Measurements from ENCODE around the gene MCCC1. TPM values are rescaled to one million over a fixed set of nuclear protein-coding genes. Genes with fewer than 3 reads are reported as not detected.

The MCCC1 gene
- total RNA-seq, 4 donors from 2014 or later: 32.2 to 44.4 (median 33.0) TPM

DNA sequence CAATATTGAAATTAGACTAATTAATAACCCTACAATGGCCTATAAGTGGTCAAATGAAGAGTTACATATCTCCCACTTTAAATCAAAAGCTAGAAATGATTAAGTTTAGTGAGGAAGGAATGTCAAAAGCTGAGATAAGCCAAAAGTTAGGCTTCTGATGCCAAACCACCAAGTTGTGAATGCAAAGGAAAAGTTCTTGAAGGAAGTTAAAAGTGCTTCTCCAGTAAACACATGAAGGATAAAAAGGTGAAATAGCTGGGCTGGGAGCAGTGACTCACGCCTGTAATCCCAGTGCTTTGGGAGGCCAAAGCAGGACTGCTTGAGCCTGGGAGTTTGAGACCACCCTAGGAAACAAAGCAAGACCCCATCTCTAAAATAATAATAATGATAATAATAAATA lies 72.0 kb downstream of the MCCC1 start:
- Histone ChIP-seq H3K36me3 (peaks cover under 1 to 89% of the 10 kb centered on the region in 2 donors), H3K27me3 (no peaks in the 10 kb centered on the region), H3K9me3 (no peaks in the 10 kb centered on the region), H3K4me1 (no peaks in the 10 kb centered on the region), H3K4me3 (no peak overlapping the region), H3K27ac (no peak overlapping the region)
- TF ChIP-seq POLR2A (IDR thresholded peaks at IDR 0.05) (no peak), EP300 (IDR thresholded peaks at IDR 0.05) (no peak)
- no peak for ATAC-seq
- WGBS, 2 donors (ENCODE audit: low coverage in 1 of 2): 83 to 100% methylated on average over 1 of the region's 1 CpG

DNA sequence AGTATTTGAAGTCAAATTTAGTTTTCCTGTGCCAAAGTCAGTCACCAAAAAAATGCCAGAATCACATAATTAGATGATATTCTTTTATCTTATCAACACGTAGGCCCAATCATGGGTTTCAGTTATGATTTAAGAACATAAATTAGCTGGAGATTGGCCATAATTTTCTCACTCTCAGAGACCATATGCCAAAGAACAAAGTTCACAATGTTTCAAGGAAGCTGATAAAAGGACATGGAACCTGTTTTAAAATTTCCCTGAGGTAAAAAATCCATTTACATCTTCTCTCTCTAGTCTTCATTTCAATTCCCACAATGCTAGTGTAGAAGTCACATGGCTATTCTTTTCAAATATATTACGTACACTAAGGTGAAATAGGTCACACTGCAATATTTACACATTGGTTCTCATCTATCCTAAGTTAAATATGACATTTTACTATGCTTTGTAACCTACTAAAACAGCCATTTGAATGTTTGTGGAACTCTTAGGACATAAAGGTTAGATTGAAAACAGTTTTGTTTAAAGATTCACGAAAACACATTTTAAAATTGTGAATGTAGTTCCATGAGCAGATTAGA lies 76.3 kb downstream of the MCCC1 start:
- Histone ChIP-seq H3K4me1 (no peaks in the 10 kb centered on the region), H3K4me3 (no peak overlapping the region), H3K27ac (no peak overlapping the region), H3K27me3 (no peaks in the 10 kb centered on the region), H3K9me3 (no peaks in the 10 kb centered on the region), H3K36me3 (peaks cover 4 to 88% of the 10 kb centered on the region in 2 donors)
- TF ChIP-seq POLR2AphosphoS5 (IDR thresholded peaks at IDR 0.05): no peak
- TF ChIP-seq, protein P1, sequence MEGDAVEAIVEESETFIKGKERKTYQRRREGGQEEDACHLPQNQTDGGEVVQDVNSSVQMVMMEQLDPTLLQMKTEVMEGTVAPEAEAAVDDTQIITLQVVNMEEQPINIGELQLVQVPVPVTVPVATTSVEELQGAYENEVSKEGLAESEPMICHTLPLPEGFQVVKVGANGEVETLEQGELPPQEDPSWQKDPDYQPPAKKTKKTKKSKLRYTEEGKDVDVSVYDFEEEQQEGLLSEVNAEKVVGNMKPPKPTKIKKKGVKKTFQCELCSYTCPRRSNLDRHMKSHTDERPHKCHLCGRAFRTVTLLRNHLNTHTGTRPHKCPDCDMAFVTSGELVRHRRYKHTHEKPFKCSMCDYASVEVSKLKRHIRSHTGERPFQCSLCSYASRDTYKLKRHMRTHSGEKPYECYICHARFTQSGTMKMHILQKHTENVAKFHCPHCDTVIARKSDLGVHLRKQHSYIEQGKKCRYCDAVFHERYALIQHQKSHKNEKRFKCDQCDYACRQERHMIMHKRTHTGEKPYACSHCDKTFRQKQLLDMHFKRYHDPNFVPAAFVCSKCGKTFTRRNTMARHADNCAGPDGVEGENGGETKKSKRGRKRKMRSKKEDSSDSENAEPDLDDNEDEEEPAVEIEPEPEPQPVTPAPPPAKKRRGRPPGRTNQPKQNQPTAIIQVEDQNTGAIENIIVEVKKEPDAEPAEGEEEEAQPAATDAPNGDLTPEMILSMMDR (IDR thresholded peaks at IDR 0.05): no peak
- no peak for TF ChIP-seq EP300 (IDR thresholded peaks at IDR 0.05)
- TF ChIP-seq POLR2A (IDR thresholded peaks at IDR 0.05): no peak
- WGBS, 2 donors (ENCODE audit: low coverage in 1 of 2): 82 to 89% methylated on average over 3 of the region's 3 CpGs
- no peak for ATAC-seq

DNA sequence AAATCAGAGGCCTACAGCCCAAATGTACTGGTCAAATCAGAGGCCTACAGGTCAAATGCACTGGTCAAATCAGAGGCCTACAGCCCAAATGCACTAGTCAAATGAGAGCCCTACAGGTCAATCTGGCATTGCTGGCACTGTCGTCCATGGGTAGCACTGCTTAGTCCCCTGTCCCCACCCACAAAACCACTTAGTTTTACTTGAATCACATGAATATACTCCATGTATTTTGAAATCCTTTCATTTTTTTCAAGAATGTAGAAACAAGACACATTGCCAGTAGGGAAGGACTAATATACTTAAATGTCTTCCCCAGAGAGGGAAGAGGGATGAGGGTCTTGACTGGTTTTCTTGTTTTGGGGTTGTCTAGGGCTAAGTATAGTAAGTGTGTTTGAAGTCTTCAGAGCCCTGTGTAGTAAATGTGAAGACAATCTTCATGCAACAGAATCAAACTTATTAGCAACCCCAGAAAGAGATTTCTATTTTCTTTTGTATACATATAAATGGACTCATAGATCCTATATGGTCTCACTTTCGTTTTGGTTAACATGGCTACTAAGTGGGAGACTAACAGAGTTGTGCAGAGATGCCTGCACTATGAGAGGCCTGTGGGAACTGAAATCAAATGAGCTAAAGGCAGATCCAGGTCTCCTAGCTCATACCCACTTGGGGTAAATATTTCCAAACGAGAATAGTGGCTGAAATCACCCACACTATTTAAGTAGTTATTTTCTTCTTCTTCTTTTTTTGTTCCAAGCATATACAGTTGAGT lies 80.7 kb downstream of the MCCC1 start:
- Histone ChIP-seq H3K36me3 (peaks cover 4 to 87% of the 10 kb centered on the region in 2 donors), H3K4me1 (no peaks in the 10 kb centered on the region), H3K9me3 (no peaks in the 10 kb centered on the region), H3K27ac (no peak overlapping the region), H3K27me3 (no peaks in the 10 kb centered on the region), H3K4me3 (no peak overlapping the region)
- ATAC-seq: no peak
- TF ChIP-seq POLR2AphosphoS5 (IDR thresholded peaks at IDR 0.05): no peak
- TF ChIP-seq, protein P1 (IDR thresholded peaks at IDR 0.05): no peak
- no peak for TF ChIP-seq POLR2A (IDR thresholded peaks at IDR 0.05)
- no peak for TF ChIP-seq EP300 (IDR thresholded peaks at IDR 0.05)
- 83 to 94% methylated on average over 2 to 3 of the region's 3 CpGs for WGBS, 2 donors (ENCODE audit: low coverage in 1 of 2)

DNA sequence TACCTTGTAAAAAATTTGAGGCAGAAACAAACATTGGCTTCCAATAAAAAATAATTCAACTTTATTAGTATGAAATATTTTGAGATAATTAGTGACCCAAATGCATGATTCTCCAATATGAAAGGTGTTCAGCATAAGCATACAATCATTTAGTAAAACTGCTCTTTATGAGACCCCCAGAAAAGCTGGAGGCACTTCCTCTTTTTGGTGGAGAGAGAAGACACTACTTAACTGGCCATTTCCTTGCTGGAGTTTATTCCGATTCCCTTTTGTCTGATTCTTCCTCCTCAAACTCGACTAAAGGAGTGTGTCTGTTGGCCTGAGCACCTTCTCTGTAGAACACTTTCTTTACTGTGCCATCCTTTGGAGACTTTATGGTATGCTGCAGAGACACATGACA lies 84.1 kb downstream of the MCCC1 start:
- Histone ChIP-seq H3K36me3 (peaks cover 0 to 73% of the 10 kb centered on the region in 2 donors), H3K9me3 (no peaks in the 10 kb centered on the region), H3K4me1 (no peaks in the 10 kb centered on the region), H3K27ac (no peak overlapping the region), H3K4me3 (no peak overlapping the region), H3K27me3 (no peaks in the 10 kb centered on the region)
- no peak for ATAC-seq
- TF ChIP-seq, protein P1 (IDR thresholded peaks at IDR 0.05): no peak
- TF ChIP-seq POLR2AphosphoS5 (IDR thresholded peaks at IDR 0.05): no peak
- no peak for TF ChIP-seq EP300 (IDR thresholded peaks at IDR 0.05)
- no peak for TF ChIP-seq POLR2A (IDR thresholded peaks at IDR 0.05)
- WGBS, 2 donors (ENCODE audit: low coverage in 1 of 2): 65 to 86% methylated on average over 2 of the region's 2 CpGs

DNA sequence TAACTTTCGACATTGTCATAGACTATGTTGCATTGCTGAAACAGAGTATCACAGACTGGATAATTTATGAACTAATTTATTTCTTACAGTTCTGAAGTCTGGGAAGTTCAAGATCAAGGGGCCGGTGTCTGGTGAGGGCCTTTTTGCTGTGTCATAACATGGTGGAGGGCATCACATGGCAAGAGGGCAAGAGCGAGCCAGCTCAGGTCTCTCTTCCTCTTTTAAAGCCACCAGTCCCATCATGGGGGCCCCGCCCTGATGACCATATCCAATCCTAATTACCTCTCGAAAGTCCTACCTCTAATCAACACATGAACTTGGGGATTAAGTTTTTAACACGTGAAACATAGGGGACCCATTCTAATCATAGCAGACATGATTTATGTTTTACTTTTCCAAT lies 85.4 kb downstream of the MCCC1 start:
- no peaks in the 10 kb centered on the region for H3K27me3 ChIP-seq
- no peak overlapping the region for H3K4me3 ChIP-seq
- no peaks in the 10 kb centered on the region for H3K9me3 ChIP-seq
- peaks cover 0 to 60% of the 10 kb centered on the region in 2 donors for H3K36me3 ChIP-seq
- WGBS, 2 donors (ENCODE audit: low coverage in 1 of 2): 80 to 85% methylated on average over 5 of the region's 6 CpGs
- H3K27ac ChIP-seq: no peak overlapping the region
- ATAC-seq: no peak
- peaks cover 0 to 6% (median 0%) of the 10 kb centered on the region in 3 donors for H3K4me1 ChIP-seq
- TF ChIP-seq, protein P1 (IDR thresholded peaks at IDR 0.05): no peak
- TF ChIP-seq POLR2A (IDR thresholded peaks at IDR 0.05) (no peak), POLR2AphosphoS5 (IDR thresholded peaks at IDR 0.05) (no peak), EP300 (IDR thresholded peaks at IDR 0.05) (no peak)

Data from gastroesophageal sphincter (tissue), 4 donors.